Mesodermal cell (in vitro differentiated cells): ENCODE measurements around the gene SART1.
A peak's percentile ranks its signal among the peaks of the same experiment; 100 is the strongest.

Experiments
- H3K27ac ChIP-seq: 2 replicates; pipeline ENCODE4 v1.7.0; 2013; ENCODE audit warnings: mild to moderate bottlenecking, low read depth, low read length, moderate library complexity; ENCODE audit not compliant: severe bottlenecking
- H3K36me3 ChIP-seq: 2 replicates; pipeline ENCODE4 v1.7.1; 2013; ENCODE audit warnings: mild to moderate bottlenecking, low read length, moderate library complexity; ENCODE audit not compliant: control insufficient read depth, insufficient read depth
- H3K4me1 ChIP-seq: one replicate; pipeline ENCODE4 v1.7.1; 2013; ENCODE audit warnings: mild to moderate bottlenecking, low read length; ENCODE audit not compliant: insufficient read depth, control insufficient read depth, poor library complexity, severe bottlenecking
- H3K4me3 ChIP-seq: 2 replicates; pipeline ENCODE4 v1.7.0; 2013; ENCODE audit warnings: low read length, control low read depth, mild to moderate bottlenecking; ENCODE audit not compliant: insufficient read depth, poor library complexity, severe bottlenecking; ENCODE audit errors: extremely low read depth
- H3K9me3 ChIP-seq: 2 replicates; pipeline ENCODE4 v1.7.1; 2013; ENCODE audit warnings: mild to moderate bottlenecking, low read length, moderate library complexity; ENCODE audit not compliant: control insufficient read depth
- WGBS, 2 experiments: methylation state at CpG; one replicate each; pipeline ENCODE4 v1.1.5; 2013; ENCODE audit warnings: missing lambda C conversion rate in 2 of 2; ENCODE audit not compliant: insufficient coverage in 2 of 2; 5-methylcytosine and 5-hydroxymethylcytosine counted together

The SART1 gene

GRCh38 chr11:65919573-65920371 lies 41.8 kb upstream of the SART1 start:
- Histone ChIP-seq H3K4me1 (peaks cover 39% of the 10 kb centered on the region), H3K27ac (no peak overlapping the region), H3K36me3 (peaks cover 52% of the 10 kb centered on the region), H3K4me3 (peak overlapping the region; percentile 89), H3K9me3 (no peaks in the 10 kb centered on the region)
- WGBS, 2 experiments = 2 to 6% methylated on average over 28 to 46 of the region's 60 CpGs

- H3K9me3 ChIP-seq = no peaks in the 10 kb centered on the region
- WGBS, 2 experiments = 76 to 91% methylated on average over 13 to 14 of the region's 15 CpGs
- no peak overlapping the region for H3K27ac ChIP-seq
- H3K36me3 ChIP-seq = peaks cover 55% of the 10 kb centered on the region
- H3K4me3 ChIP-seq = peak overlapping the region; percentile 89
- H3K4me1 ChIP-seq = peaks cover 33% of the 10 kb centered on the region
Observed at GRCh38 chr11:65920372-65920802, 41.1 kb upstream of the SART1 start.

- 94 to 100% methylated on average over 4 to 10 of the region's 12 CpGs for WGBS, 2 experiments
- H3K4me3 ChIP-seq = peak overlapping the region; percentile 89
Observed at GRCh38 chr11:65921033-65921555, 40.4 kb upstream of the SART1 start.

GRCh38 chr11:65921876-65922275 lies 39.7 kb upstream of the SART1 start:
- 92 to 94% methylated on average over 5 to 10 of the region's 10 CpGs for WGBS, 2 experiments
- Histone ChIP-seq H3K4me3 (no peak overlapping the region), H3K4me1 (peaks cover 20% of the 10 kb centered on the region), H3K36me3 (peaks cover 51% of the 10 kb centered on the region), H3K27ac (no peak overlapping the region), H3K9me3 (no peaks in the 10 kb centered on the region)

More at GRCh38 chr11:65921033-65921555, 40.4 kb upstream of the SART1 start:
- Histone ChIP-seq H3K36me3 (peaks cover 55% of the 10 kb centered on the region), H3K9me3 (no peaks in the 10 kb centered on the region), H3K27ac (no peak overlapping the region), H3K4me1 (peaks cover 28% of the 10 kb centered on the region)

GRCh38 chr11:65922565-65922964 lies 39.0 kb upstream of the SART1 start:
- H3K9me3 ChIP-seq = no peaks in the 10 kb centered on the region
- H3K4me1 ChIP-seq = peaks cover 13% of the 10 kb centered on the region
- WGBS, 2 experiments = 100% methylated on average over 3 of the region's 3 CpGs
- H3K4me3 ChIP-seq = no peak overlapping the region
- no peak overlapping the region for H3K27ac ChIP-seq
- H3K36me3 ChIP-seq = peaks cover 44% of the 10 kb centered on the region

GRCh38 chr11:65925397-65925796 lies 36.1 kb upstream of the SART1 start:
- H3K4me1 ChIP-seq = peaks cover 5% of the 10 kb centered on the region
- H3K9me3 ChIP-seq = no peaks in the 10 kb centered on the region
- no peak overlapping the region for H3K27ac ChIP-seq
- peaks cover 39% of the 10 kb centered on the region for H3K36me3 ChIP-seq
- WGBS, 2 experiments = 83% methylated on average over 1 of the region's 2 CpGs; no CpG with 5 or more reads in 1 of the 2 experiments
- no peak overlapping the region for H3K4me3 ChIP-seq

- Histone ChIP-seq H3K36me3 (peaks cover 14% of the 10 kb centered on the region), H3K4me1 (peaks cover 9% of the 10 kb centered on the region), H3K4me3 (no peak overlapping the region), H3K27ac (no peak overlapping the region), H3K9me3 (no peaks in the 10 kb centered on the region)
- 76 to 89% methylated on average over 6 to 8 of the region's 9 CpGs for WGBS, 2 experiments
Observed at GRCh38 chr11:65927904-65928397, 33.6 kb upstream of the SART1 start.

GRCh38 chr11:65928667-65929066 lies 32.9 kb upstream of the SART1 start:
- Histone ChIP-seq H3K9me3 (no peaks in the 10 kb centered on the region), H3K36me3 (peaks cover 8% of the 10 kb centered on the region), H3K4me3 (no peak overlapping the region), H3K27ac (no peak overlapping the region), H3K4me1 (peaks cover 9% of the 10 kb centered on the region)
- 87 to 91% methylated on average over 5 to 6 of the region's 6 CpGs for WGBS, 2 experiments

GRCh38 chr11:65931773-65932557 lies 29.6 kb upstream of the SART1 start:
- peak overlapping the region; percentile 23 for H3K27ac ChIP-seq
- peaks cover 9% of the 10 kb centered on the region for H3K4me1 ChIP-seq
- H3K9me3 ChIP-seq = no peaks in the 10 kb centered on the region
- H3K36me3 ChIP-seq = no peaks in the 10 kb centered on the region
- WGBS, 2 experiments = 79 to 86% methylated on average over 7 to 9 of the region's 13 CpGs
- no peak overlapping the region for H3K4me3 ChIP-seq

GRCh38 chr11:65932558-65932919 lies 29.0 kb upstream of the SART1 start:
- H3K27ac ChIP-seq = no peak overlapping the region
- peaks cover 9% of the 10 kb centered on the region for H3K4me1 ChIP-seq
- 65 to 66% methylated on average over 7 of the region's 9 CpGs for WGBS, 2 experiments
- H3K4me3 ChIP-seq = no peak overlapping the region
- H3K36me3 ChIP-seq = no peaks in the 10 kb centered on the region
- no peaks in the 10 kb centered on the region for H3K9me3 ChIP-seq
